NT2/D1 (cell line): ENCODE results near the gene C11orf98.

Experiments
- SUZ12 ChIP-seq: IDR thresholded peaks from 2 replicates; pipeline ENCODE4 v1.6.1; 2011; ENCODE audit not compliant: insufficient read length, insufficient read depth; ENCODE audit errors: extremely low read depth
- YY1 ChIP-seq: IDR thresholded peaks from 2 replicates; pipeline ENCODE4 v1.6.1; 2011; ENCODE audit not compliant: insufficient read length, insufficient read depth
- ZNF274 ChIP-seq: IDR thresholded peaks from 2 replicates; pipeline ENCODE4 v1.6.1; 2011; ENCODE audit warnings: mild to moderate bottlenecking, low read depth, low read length

DNA sequence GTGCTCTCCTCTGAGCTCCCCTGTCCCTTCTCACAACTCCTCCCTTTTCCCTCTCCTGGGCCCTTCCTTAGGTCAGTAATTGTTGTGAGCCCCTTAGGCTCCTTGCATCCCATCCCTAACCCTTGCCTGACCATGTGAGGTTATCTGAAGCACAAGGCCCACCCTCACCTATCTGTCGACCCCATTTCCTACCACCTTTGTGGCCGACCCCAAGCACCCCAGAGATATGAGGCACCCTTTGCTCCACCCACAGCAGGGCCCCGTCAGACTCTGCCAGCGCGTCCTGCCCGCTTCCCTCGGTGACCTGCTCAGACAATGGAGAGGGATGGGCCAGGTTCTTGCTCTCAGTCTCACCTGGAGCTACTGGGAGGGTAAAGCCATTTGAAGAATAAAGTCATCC lies 43.8 kb upstream of the C11orf98 start:
- TF ChIP-seq YY1, result no peak
- no peak for TF ChIP-seq ZNF274
- no peak for TF ChIP-seq SUZ12
